ENCODE measurements around the gene CCRL2.

DNA sequence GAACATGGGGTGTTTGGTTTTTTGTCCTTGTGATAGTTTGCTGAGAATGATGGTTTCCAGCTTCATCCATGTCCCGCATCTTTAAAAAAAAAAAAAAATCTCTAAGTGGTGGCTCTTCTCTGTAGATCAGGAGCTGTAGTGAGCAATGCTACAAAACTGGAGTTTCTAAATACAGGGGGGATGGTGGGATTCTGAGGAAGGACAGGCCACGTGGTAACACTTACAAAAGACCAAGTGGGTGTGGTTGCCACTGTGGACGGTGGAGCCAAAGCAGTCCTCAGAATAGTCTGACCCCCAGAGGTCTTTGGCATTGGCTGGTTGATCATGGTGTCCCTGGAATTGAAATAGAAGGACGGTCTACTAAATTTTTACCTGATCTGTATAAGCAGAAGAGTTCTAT, 7.7 kb downstream of the CCRL2 start:
- no peak for TF ChIP-seq CTCF (IDR thresholded peaks at IDR 0.05)
- TF ChIP-seq EZH2 (IDR thresholded peaks at IDR 0.05; ENCODE audit: borderline replicate concordance, insufficient read depth, low read depth, low read length, poor library complexity, severe bottlenecking), result no peak

All from B cell (primary cell).